Gastroesophageal sphincter (tissue), 3 donors: ENCODE measurements around the gene RGPD3.
"Not testable (repeated sequence)": the region's sequence is repeated elsewhere in the genome, so short reads cannot be mapped to it uniquely, and the experiment has no call there.

Experiments used
- POLR2A ChIP-seq, 2 donors: fragments of 450-650 bp; IDR thresholded peaks; one replicate each; pipeline ENCODE4 v1.6.1; 2017; ENCODE audit warnings: antibody characterized with exemption in 2 of 2, mild to moderate bottlenecking in 2 of 2, moderate library complexity in 1 of 2
- TF ChIP-seq, protein P1 (sequence below), 4 experiments: fragments of 200-600 bp in 2 of 4; fragments of 450-650 bp in 2 of 4; sonication (generic) in 1 of 4; IDR thresholded peaks; one replicate each; pipeline ENCODE4 v1.5.1; 2017 to 2019; ENCODE audit warnings: antibody characterized with exemption in 4 of 4, mild to moderate bottlenecking in 2 of 4, moderate library complexity in 2 of 4

DNA sequence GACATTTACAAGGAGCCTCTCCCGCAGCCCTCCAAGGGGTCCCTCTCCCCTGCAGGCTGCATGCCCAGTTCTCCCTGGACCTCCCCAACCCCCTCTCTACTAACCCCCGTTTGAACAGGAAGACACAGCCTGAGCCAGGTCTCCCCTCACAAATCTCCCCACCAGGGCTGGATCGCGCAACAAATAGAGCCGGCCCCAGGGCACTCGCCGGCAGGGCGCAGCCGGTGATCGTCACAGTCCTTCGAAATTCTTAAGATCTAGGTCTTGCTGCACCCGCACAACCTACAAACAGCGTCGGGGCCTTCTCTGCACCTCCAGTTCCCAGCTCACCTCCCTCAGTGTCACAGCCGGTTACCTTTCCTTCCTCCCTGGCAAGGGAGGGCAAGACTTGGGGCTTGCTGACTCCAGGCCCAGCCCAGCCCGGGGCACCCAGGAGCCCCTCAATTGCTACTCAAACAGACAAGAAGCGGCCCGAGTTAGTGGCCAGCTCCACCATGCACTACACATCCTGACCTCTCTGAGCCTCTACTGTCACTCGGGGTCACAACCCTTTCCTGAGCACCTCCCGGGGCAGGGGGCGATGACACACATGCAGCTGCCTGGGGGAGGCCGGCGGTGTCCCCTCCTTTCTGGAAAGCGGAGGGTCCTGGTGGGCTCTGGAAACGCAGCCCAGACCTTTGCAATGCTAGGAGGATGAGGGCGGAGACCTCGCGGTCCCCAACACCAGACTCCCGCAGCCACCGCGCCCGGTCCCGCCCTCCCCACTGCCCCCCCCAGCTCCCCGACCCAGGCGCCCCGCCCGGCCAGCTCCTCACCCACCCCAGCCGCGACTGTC, 18.6 kb upstream of the RGPD3 start, which contains the start of gene CD8B2:
- TF ChIP-seq, protein P1, sequence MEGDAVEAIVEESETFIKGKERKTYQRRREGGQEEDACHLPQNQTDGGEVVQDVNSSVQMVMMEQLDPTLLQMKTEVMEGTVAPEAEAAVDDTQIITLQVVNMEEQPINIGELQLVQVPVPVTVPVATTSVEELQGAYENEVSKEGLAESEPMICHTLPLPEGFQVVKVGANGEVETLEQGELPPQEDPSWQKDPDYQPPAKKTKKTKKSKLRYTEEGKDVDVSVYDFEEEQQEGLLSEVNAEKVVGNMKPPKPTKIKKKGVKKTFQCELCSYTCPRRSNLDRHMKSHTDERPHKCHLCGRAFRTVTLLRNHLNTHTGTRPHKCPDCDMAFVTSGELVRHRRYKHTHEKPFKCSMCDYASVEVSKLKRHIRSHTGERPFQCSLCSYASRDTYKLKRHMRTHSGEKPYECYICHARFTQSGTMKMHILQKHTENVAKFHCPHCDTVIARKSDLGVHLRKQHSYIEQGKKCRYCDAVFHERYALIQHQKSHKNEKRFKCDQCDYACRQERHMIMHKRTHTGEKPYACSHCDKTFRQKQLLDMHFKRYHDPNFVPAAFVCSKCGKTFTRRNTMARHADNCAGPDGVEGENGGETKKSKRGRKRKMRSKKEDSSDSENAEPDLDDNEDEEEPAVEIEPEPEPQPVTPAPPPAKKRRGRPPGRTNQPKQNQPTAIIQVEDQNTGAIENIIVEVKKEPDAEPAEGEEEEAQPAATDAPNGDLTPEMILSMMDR (IDR thresholded peaks at IDR 0.05), result not testable (repeated sequence)
- TF ChIP-seq POLR2A (IDR thresholded peaks at IDR 0.05), result not testable (repeated sequence)
